Natural killer cell (primary cell): ENCODE measurements around the gene AGXT. TPM values are rescaled to one million over a fixed set of nuclear protein-coding genes. Genes with fewer than 3 reads are reported as not detected.

Experiments used
- ATAC-seq, 3 donors: fragments of 150-1000 bp in 2 of 3; fragments of 200-7000 bp in 1 of 3; cut with Tn5 transposase; 1 replicate in 1 of 3; 2 replicates in 2 of 3; pipeline ENCODE4 v1.10.0; 2021; ENCODE audit warnings: mild to moderate bottlenecking in 2 of 3, moderate library complexity in 2 of 3
- DNase-seq, 2 donors: peaks; one replicate each; pipeline versions ENCODE4 v3.0.0 to v3.0.0-alpha.2; 2013 to 2021; ENCODE audit warnings: mixed read lengths in 1 of 2
- H3K27ac ChIP-seq: one replicate; pipeline ENCODE4 v1.5.1; 2013; ENCODE audit warnings: mild to moderate bottlenecking, low read length
- H3K27me3 ChIP-seq: one replicate; pipeline ENCODE4 v1.6.1; 2013; ENCODE audit warnings: low read length; ENCODE audit not compliant: control insufficient read depth, insufficient read depth
- H3K36me3 ChIP-seq: one replicate; pipeline ENCODE4 v1.6.1; 2013; ENCODE audit warnings: low read length; ENCODE audit not compliant: control insufficient read depth, insufficient read depth
- H3K4me1 ChIP-seq: one replicate; pipeline ENCODE4 v1.6.1; 2013; ENCODE audit warnings: low read length; ENCODE audit not compliant: control insufficient read depth, insufficient read depth
- H3K4me3 ChIP-seq: one replicate; pipeline ENCODE4 v1.5.1; 2013; ENCODE audit warnings: low read length
- H3K9me3 ChIP-seq: one replicate; pipeline ENCODE4 v1.6.1; 2013; ENCODE audit warnings: low read length; ENCODE audit not compliant: control insufficient read depth, insufficient read depth
- H3K27ac Mint-ChIP-seq, 2 donors: one replicate each; pipeline ENCODE4 v1.8.0; 2022; ENCODE audit warnings: mild to moderate bottlenecking in 2 of 2, mixed read lengths in 2 of 2, moderate library complexity in 1 of 2
- H3K27me3 Mint-ChIP-seq, 2 donors: one replicate each; pipeline ENCODE4 v1.8.0; 2022; ENCODE audit warnings: low read depth in 2 of 2, mixed read lengths in 2 of 2
- H3K36me3 Mint-ChIP-seq: one replicate; pipeline ENCODE4 v1.8.0; 2022; ENCODE audit warnings: mixed read lengths
- H3K4me1 Mint-ChIP-seq, 2 donors: one replicate each; pipeline ENCODE4 v1.8.0; 2022; ENCODE audit warnings: mixed read lengths in 2 of 2
- H3K4me3 Mint-ChIP-seq: one replicate; pipeline ENCODE4 v1.8.0; 2022; ENCODE audit warnings: mild to moderate bottlenecking, moderate library complexity, mixed read lengths
- H3K9me3 Mint-ChIP-seq, 2 donors: one replicate each; pipeline ENCODE4 v1.8.0; 2022; ENCODE audit warnings: mixed read lengths in 2 of 2
- WGBS: methylation state at CpG from one replicate; pipeline ENCODE4 v1.1.7; 2013; ENCODE audit warnings: missing lambda C conversion rate; ENCODE audit not compliant: insufficient coverage; 5-methylcytosine and 5-hydroxymethylcytosine counted together
- intact Hi-C: fragments of 100-400 bp; cut with micrococcal nuclease; formaldehyde crosslinking; loops from one replicate; pipeline ENCODE4 v1.14.2; 2022
- total RNA-seq, 4 donors: library from RNA; stranded (reverse); fragments of 120-200 nt in 1 of 4; gene quantifications; one replicate each; pipeline versions ENCODE4 v1.2.3 to v1.2.4, GENCODE V29; 2013 to 2022
- TF ChIP-seq, protein P1 (sequence below): fragments of 200-600 bp; IDR thresholded peaks from one replicate; pipeline ENCODE4 v1.8.0; 2022; ENCODE audit warnings: antibody characterized with exemption

Gene AGXT
- total RNA-seq, 3 donors from 2014 or later (not counting 1 experiment from before 2014, with no cell fraction given), result not detected

DNA sequence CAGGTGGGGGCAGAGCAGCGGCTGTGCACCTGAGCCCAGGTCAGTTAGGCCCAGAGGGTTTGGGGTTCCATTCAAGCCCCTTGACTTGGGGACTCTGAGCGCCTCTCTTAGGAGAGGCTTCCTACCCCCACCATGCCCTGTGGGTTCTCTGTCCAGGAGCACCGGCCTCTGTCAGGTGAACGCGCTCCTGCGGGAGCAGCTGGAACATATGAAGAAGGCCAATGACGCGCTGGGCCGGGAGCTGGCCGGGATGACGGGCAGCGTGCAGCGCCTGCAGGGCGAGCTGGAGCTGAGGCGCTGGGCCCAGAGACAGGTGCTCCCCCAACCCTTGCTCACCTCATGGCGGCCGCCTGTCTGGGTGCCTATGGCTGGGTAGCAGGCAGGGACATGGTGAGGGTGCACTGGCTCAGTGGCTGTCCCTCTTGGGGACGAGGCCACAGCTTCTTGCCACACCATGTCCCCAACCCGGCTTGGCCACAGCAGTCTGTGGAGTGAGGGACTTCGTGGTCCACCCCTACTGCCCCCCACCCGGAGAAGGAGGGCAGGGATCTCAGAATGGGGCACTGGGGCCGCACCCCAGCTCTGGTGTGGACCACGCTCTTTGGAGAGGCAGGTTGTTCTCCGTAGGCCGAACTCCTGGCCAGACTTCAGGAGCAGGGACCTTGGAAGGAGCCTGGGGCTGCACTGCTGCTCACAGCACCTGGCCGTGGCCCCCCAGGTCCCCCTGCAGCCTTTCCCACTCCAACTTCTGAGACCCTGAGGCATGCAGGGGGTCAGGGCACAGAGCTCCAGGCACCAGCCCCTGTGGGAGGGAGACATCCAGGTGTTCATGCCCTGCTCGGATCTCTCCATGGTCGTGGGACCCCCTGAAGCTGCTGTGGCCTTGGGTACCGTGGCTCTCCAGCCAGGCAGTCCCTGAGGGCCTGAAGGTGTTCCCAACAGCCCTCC lies 57.2 kb downstream of the AGXT start:
- intact Hi-C loops, result no loop called here
- no peak overlapping the region for H3K27ac Mint-ChIP-seq
- H3K27me3 ChIP-seq, result no peaks in the 10 kb centered on the region
- H3K27ac ChIP-seq, result no peak overlapping the region
- H3K9me3 Mint-ChIP-seq, result no peaks in the 10 kb centered on the region
- 91% methylated on average over 29 of the region's 29 CpGs for WGBS
- TF ChIP-seq, protein P1, sequence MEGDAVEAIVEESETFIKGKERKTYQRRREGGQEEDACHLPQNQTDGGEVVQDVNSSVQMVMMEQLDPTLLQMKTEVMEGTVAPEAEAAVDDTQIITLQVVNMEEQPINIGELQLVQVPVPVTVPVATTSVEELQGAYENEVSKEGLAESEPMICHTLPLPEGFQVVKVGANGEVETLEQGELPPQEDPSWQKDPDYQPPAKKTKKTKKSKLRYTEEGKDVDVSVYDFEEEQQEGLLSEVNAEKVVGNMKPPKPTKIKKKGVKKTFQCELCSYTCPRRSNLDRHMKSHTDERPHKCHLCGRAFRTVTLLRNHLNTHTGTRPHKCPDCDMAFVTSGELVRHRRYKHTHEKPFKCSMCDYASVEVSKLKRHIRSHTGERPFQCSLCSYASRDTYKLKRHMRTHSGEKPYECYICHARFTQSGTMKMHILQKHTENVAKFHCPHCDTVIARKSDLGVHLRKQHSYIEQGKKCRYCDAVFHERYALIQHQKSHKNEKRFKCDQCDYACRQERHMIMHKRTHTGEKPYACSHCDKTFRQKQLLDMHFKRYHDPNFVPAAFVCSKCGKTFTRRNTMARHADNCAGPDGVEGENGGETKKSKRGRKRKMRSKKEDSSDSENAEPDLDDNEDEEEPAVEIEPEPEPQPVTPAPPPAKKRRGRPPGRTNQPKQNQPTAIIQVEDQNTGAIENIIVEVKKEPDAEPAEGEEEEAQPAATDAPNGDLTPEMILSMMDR, result no peak
- H3K36me3 Mint-ChIP-seq, result no peaks in the 10 kb centered on the region
- ATAC-seq, result peak in 1 of 3 donors; percentile 11
- peak in 1 of 2 donors; percentile 11 for DNase-seq
- H3K36me3 ChIP-seq, result no peaks in the 10 kb centered on the region
- no peaks in the 10 kb centered on the region for H3K4me1 Mint-ChIP-seq
- no peak overlapping the region for H3K4me3 ChIP-seq
- no peaks in the 10 kb centered on the region for H3K9me3 ChIP-seq
- no peaks in the 10 kb centered on the region for H3K4me1 ChIP-seq
- H3K27me3 Mint-ChIP-seq, result no peaks in the 10 kb centered on the region
- H3K4me3 Mint-ChIP-seq, result no peak overlapping the region

DNA sequence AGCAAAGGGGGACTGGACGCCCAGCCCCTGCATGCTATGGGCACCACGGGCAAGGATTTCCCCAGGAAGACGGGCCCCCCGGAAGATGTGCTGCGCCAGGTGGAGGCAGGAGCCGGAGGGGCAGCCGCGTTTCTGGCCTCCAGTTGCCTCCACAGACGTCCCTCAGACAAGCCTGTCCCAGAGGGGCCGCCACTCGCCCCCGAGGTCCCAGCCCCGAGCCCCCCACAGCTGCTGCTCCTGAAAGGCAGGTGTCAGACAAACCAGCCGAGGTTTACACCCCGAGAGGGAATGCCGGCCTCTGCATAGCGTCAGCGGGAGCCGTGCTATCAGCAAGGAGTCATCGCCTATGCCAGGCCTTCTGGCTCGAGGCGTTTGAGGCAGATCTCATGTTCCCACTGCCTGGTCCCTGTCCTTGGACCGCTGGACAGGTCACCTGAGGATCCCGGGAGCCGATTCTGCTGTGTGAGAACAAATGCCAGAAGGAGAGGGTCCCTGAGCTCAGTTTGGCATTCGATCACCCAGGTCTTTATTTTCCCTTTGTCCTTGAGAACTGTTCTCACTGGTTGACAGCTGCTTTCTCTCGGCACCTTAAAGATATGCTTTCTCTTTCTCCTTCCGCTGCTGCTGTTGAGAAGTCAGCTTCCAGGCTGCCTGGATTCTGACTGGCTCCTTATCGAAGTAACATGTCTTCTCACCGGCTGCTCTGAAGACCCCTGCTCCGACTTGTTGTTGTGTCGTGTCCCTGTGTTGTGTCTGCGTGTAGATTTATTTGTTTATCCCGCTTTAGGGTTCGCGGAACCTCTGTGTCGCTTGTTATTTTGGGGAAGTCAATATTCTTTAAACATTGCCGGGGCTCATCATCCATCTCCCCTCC lies 58.1 kb downstream of the AGXT start:
- Mint-ChIP-seq H3K4me3 (no peak overlapping the region), H3K9me3 (no peaks in the 10 kb centered on the region), H3K36me3 (no peaks in the 10 kb centered on the region), H3K27ac (no peak overlapping the region), H3K4me1 (no peaks in the 10 kb centered on the region), H3K27me3 (no peaks in the 10 kb centered on the region)
- intact Hi-C loops, result no loop called here
- Histone ChIP-seq H3K9me3 (no peaks in the 10 kb centered on the region), H3K36me3 (no peaks in the 10 kb centered on the region), H3K27ac (no peak overlapping the region), H3K27me3 (no peaks in the 10 kb centered on the region), H3K4me3 (no peak overlapping the region), H3K4me1 (no peaks in the 10 kb centered on the region)
- WGBS, result 77% methylated on average over 38 of the region's 38 CpGs
- DNase-seq (peak in 1 of 2 donors; percentile 13), ATAC-seq (no peak)
- TF ChIP-seq, protein P1, result no peak

DNA sequence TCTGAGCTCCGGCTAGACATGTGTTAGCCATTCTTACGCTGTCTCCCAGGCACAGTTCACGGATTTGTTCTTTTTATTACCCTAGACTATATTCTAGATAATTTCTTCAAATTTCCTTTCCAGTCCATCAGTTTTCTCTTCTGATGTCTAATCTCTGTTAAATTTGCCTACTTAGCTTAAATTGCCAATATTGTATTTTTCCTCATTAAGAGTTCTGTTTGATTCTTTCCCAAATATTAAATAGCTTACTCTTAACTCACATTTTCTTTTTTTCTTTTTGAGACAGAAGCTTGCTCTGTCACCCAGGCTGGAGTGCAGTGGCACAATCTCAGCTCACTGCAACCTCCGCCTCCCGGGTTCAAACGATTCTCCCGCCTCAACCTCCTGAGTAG lies 58.8 kb downstream of the AGXT start:
- no peaks in the 10 kb centered on the region for H3K36me3 ChIP-seq
- WGBS, result 93% methylated on average over 7 of the region's 7 CpGs
- no peak for ATAC-seq
- no peak overlapping the region for H3K4me3 ChIP-seq
- Mint-ChIP-seq H3K9me3 (no peaks in the 10 kb centered on the region), H3K27me3 (no peaks in the 10 kb centered on the region), H3K27ac (no peak overlapping the region), H3K36me3 (no peaks in the 10 kb centered on the region), H3K4me3 (no peak overlapping the region), H3K4me1 (no peaks in the 10 kb centered on the region)
- H3K4me1 ChIP-seq, result no peaks in the 10 kb centered on the region
- H3K27ac ChIP-seq, result no peak overlapping the region
- no peaks in the 10 kb centered on the region for H3K27me3 ChIP-seq
- DNase-seq, result no peak
- TF ChIP-seq, protein P1, result no peak
- H3K9me3 ChIP-seq, result no peaks in the 10 kb centered on the region
- intact Hi-C loops, result no loop called here
